G401.6 (cell line): ENCODE data around the gene IQCK.

Experiments
- FAIRE-seq: peaks from 2 replicates; lab custom pipeline; 2012; peaks lifted over from hg19 to GRCh38; lab: Jason Lieb, UNC

Gene IQCK

GRCh38 chr16:19837984-19838707, 120.1 kb downstream of the IQCK start:
- FAIRE-seq, result no peak

GRCh38 chr16:19840524-19841110, 122.5 kb downstream of the IQCK start:
- no peak for FAIRE-seq

- no peak for FAIRE-seq
Observed at GRCh38 chr16:19841184-19841583, 123.1 kb downstream of the IQCK start.

GRCh38 chr16:19842426-19843157, 124.5 kb downstream of the IQCK start:
- FAIRE-seq, result no peak

- no peak for FAIRE-seq
Observed at GRCh38 chr16:19843371-19843770, 125.3 kb downstream of the IQCK start.

GRCh38 chr16:19844945-19845641, 127.0 kb downstream of the IQCK start:
- FAIRE-seq, result no peak

- no peak for FAIRE-seq
Observed at GRCh38 chr16:19846436-19846835, 128.4 kb downstream of the IQCK start.

- no peak for FAIRE-seq
Observed at GRCh38 chr16:19848756-19849155, 130.7 kb downstream of the IQCK start.

GRCh38 chr16:19850131-19850817, 132.2 kb downstream of the IQCK start:
- no peak for FAIRE-seq

GRCh38 chr16:19851476-19851875, 133.4 kb downstream of the IQCK start:
- no peak for FAIRE-seq

GRCh38 chr16:19853132-19853741, 135.2 kb downstream of the IQCK start:
- FAIRE-seq, result no peak

GRCh38 chr16:19853742-19854542, 135.9 kb downstream of the IQCK start:
- no peak for FAIRE-seq

GRCh38 chr16:19854543-19854876, 136.4 kb downstream of the IQCK start:
- FAIRE-seq, result no peak

- FAIRE-seq, result no peak
Observed at GRCh38 chr16:19856120-19856519, 138.0 kb downstream of the IQCK start.

GRCh38 chr16:19857593-19858339, 139.7 kb downstream of the IQCK start:
- no peak for FAIRE-seq

- FAIRE-seq, result no peak
Observed at GRCh38 chr16:19858340-19859018, 140.4 kb downstream of the IQCK start.

GRCh38 chr16:19859166-19859565, 141.1 kb downstream of the IQCK start:
- no peak for FAIRE-seq

- no peak for FAIRE-seq
Observed at GRCh38 chr16:19859603-19860002, 141.5 kb downstream of the IQCK start.

GRCh38 chr16:19860166-19861041, 142.3 kb downstream of the IQCK start:
- FAIRE-seq, result no peak
